HG03103 (cell line): Measurements from ENCODE around the gene IL11RA.

Experiments used
- ATAC-seq: cut with Tn5 transposase; IDR thresholded peaks from one replicate; pipeline ENCODE4 v1.9.1; 2021; ENCODE audit warnings: low read depth; ENCODE audit not compliant: unreplicated experiment

Gene IL11RA

DNA sequence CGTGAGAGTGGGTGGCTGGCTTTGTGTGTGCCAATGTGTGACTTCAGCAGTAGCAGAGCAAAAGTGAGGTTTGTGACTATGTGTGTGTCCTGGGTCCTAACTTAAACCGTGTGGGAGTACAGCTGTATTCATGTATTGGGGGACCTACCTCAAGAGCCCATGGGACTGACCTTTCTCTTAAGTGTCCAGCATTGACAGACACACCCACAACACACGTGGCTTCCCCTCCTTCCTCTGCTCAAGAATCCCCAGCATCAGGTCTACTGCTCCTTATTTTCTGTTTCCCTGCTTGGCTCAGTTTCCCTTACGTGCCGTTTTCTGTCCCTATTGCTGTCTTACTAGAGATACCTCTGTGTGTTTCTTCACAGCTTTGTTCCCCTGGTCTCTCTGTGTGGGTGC is 616 bp downstream of the IL11RA start:
- no peak for ATAC-seq

DNA sequence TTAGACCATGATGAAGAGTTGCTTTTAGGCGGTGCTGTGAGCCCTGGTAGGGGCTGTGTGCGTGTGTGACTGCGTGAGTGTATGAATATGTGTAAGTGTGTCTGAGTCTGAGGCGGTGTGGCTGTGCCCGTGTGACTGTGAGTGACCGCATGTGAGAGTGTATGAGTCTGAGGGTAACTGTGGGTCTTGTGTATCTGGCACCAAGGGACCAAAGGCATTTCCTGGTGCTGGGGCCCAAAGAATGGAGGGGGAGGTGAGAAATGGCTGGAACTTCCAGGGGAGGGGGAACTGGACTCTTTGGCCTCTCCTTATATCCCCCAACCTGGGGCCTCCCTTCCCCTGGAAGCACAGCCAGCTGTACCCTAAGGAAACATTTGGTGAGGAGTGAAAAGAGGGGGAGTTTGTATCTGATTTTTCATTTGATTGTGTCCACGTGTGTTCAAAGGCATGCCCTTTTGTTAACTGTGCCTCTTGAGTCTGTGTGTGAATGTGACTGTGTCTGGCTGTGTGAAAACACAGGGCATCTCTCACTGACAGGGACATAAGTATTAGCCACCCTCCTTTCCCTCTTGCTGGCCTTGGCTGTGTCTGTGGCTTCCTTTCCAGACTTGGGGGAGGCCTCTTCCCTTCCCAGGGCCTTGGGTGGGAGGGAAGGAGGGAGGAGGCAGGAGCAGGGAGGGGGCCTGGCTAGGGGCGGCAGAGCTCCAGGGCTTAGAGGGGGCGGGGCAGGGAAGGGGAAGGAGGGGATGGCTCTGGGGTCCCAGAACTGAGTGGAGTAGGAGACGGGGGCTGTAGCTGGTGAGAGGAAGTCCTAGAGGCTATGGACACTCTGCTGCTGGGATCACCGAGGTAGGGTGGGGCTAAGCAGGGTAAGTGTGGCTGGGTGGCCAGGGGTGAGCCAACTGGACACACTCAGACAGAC is 1.4 kb downstream of the IL11RA start:
- no peak for ATAC-seq

DNA sequence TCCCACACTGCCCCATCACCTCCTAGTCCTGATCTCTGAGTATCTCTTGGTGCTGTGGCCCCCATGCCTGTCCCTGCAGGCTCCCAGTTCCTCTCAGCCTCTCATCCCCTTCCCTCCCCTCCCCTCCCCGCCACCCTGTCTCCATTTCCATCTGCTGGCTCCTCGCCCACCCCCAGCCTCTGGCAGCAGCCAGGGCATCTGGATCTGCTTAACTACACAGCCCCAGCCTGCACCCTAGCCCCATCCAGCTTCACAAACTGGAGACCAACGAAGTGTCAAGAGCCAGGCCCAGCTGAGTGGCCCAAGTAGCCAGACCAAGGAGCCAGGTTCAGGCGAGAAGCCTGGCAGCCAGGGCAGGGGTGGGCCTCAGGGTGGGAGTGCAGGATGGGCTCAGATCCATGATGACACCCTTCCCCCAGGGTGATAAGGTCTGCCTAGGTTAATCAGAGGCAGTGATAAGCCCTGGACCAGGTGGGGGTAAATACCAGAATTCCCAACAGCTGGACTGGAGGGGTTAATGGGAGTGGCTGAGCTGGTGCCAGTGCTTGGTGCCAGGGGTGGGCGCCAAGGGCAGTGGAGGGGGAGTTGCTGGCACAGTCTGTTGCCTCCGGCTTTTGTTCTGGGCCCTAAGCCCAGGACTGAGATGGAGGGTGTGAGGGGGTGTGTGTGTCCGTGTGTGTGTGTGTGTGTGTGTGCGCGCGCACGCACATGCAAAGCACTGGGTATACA is 2.5 kb downstream of the IL11RA start:
- ATAC-seq, result no peak

DNA sequence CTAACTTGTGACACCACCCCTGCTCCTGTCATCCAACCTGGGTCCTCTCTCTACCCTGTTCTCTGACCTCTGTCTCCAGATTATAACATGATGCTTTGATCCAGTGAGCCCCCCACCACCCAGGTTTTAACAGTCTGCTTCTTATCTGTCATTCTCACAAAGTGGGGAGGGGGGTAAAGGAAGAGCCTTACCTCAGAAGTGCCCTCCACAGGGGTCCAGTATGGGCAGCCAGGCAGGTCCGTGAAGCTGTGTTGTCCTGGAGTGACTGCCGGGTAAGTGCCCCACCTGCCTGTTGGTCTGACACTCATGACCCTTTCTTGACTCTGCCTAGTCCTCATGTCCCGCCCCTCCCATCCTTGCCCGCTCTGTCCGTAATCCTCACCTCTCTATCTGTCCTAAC is 3.4 kb downstream of the IL11RA start:
- ATAC-seq, result no peak

DNA sequence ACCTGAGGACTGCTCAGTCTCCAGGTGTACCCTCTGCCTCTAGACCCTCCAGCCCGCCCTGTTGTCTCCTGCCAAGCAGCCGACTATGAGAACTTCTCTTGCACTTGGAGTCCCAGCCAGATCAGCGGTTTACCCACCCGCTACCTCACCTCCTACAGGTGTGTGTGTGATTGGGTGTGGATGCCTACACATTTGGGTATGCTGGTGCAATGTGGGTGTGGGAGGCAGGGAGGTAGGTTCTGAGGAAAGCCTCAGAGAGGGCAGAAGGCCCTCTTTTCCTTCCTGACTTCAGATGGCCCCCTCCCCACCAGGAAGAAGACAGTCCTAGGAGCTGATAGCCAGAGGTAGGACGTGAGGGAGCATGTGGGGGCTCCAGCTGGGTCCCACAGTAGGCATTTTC is 5.0 kb downstream of the IL11RA start:
- ATAC-seq, result no peak

DNA sequence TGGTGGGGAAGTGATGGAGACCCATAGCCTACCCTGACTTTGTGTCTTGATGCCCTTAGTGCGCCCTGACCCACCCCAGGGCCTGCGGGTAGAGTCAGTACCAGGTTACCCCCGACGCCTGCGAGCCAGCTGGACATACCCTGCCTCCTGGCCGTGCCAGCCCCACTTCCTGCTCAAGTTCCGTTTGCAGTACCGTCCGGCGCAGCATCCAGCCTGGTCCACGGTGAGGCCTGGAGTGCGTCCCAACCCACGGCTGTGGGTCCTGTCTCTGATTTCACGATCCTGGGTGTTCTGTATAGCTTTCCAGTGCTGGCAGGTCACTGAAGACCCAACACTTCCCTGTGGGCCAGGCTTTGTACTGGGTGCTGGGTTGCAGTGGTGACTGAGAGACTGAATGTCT is 6.5 kb downstream of the IL11RA start:
- ATAC-seq, result no peak

DNA sequence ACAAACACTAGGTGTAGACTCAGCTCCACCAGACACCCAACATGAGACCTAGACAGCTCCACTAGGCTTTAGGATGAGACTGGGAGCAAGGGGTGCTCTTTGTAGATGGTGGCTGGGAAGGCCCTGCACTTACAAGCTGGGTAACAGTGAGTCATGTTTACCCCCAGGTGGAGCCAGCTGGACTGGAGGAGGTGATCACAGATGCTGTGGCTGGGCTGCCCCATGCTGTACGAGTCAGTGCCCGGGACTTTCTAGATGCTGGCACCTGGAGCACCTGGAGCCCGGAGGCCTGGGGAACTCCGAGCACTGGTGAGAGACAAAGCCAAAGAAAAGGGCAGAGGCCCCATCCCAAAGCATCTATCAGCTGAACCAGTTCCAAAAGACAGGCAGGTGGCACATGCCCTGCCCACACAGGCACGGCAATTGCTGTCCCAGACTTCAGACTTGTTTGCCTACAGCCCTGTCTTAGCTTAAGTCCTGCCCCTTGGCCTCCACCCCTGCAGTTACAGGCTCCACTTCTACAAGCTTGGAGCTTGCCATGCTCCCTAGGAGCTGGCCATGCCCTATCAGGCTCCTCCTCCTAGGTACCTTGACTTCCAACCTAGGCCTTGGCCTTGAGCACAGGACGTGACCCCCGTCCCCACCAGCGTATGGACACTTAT is 7.7 kb downstream of the IL11RA start:
- no peak for ATAC-seq

DNA sequence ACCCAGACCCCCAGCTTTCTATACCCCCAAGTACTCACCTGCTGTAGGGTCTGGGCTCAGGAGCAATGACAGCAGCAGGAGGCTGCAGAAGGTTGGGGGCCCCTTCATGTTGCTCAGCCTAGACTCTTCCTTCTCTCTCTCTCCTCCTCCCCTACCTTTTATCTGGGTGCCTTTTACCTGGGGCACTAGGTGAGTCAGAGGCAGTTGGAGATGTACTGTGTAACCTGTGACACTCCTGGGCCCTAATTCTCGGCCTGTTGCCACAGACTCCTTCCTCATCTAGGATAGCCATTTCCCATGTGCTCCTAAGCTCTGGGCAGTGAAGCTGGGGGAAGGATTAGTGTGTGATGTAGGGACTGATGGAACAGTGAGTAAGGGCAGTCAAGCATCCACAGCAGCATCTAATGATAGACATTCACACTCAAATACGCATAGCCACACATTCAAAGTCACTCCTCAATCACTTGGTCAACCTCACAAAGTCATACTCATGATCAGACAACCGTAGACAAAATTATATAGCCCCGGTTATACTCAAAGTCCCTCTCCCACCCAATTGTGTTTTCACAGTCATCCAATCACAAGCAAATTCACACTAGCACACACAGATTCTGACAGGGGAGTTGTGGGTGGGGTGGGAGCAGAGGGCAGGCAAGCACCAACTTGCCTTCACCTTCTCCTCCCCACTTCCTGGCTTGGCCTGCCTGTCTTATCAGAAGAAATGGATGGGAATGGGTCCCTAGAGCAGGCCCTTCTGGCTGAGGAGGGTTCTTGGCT is 10.7 kb downstream of the IL11RA start, which contains the start of gene CCL27:
CCL27 (minus strand) TSS at position 132 of the 777 bp plus-strand sequence; CDS start at position 108, 24 bp downstream.
- no peak for ATAC-seq

DNA sequence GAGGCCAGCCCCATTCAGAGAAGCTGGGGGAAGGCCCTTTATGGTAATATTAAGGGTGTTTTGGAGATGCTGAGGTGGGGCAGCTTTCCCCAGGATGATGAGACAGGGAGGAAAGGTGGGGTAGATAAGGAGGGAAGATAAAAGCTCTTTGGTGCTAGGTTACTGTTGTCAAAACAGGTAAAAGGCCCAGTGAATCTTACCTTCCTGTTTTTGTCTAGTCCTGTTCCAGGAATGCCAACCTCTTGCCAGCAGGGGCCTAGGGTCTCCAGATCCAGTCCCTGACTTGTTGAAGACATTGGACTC is 11.3 kb downstream of the IL11RA start:
- no peak for ATAC-seq

DNA sequence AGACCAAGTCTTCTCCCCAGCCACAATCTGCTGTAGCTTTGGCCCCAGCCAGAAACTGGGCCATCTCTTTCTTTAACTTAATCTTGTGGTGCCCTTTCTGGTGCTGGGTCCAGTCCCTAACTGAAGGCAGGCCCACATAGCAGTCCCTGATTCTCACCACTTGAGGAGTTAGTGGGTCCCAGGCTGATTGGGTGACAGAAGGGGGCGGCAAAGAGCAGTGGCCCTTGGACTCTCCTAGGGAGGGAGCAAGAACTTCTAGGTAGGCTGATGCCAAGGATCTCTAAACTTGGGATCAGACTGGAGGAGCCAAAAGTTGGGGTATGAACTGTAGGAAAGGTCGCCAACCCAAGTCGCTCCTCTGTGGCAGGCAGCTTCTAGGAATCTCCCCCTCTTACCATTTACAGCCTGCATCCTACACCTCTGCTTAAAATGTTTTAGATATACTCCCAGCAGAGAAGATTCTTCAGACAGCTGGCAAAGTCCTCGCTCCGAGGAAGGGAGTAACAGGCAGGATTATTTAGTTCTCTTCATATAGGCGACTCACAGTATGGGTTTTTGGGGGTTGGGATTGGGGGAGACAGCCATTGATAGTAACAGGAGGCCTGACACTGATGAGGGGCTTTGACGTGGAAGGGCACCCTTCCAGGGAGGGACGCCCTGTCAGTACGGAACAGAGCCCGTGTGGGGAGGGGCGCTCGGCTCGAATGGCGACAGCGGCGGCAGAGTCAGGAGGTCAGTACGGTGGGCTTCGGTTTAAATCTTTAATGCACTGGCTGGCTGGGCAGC is 12.5 kb downstream of the IL11RA start:
- peak; percentile 55 for ATAC-seq

DNA sequence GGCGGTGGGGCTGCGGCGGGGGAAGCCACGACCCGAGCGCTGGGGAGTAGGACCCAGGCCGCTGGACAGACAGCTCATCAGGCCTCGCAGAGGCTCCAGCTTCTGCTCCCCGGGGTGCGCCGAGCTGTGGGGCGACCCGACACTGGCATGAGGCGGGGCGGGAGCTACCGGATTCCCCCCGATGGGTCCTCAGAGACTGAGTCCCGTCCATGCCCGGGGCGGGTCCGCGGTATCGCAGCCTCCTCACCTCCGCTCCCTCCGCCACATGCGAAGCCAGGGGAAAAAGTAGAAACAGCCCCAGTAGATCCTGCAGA is 13.0 kb downstream of the IL11RA start:
- ATAC-seq, result no peak

DNA sequence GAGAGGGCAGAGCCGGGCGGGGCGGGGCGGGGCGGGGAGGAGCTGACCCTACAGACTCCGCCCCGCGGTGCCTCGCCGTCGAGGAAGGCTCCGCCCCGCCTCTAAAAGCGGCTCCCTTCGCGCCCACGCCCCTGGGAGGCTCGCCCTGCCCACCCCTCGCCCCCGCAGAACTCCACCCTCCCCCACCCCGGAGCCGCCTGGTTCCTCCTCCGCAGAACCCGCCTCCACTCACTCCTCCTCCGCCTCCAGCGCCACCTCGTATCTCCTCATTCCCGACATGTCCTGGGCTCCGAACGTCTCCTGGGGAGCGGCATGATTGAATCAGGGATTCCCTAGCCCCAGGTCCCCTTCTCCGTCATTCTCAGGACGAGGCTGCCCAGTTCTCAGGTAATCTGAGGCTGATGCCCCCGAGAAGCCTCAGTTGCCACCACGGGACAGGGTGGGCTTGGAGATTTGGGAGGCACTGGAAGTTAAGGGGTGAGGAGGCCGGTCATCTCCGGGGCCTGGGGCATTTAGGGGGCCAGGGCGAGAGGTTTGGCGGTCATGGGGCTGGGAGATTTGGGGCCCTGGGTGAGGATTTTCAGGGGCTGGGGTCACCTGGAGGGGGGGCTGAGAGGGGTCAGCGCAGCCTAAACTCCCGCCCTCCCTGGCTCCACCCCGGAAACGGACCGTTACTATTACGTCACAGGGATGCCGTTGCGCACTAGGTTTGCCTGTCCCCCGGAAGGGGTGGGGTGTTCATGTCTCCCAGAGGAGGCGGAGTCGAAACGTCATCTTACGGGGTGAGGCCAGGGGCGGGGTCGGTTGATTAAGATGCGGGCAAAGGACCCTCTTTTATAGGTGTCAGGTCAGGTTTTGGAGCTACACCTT is 13.6 kb downstream of the IL11RA start:
- ATAC-seq, result peak; percentile 56

DNA sequence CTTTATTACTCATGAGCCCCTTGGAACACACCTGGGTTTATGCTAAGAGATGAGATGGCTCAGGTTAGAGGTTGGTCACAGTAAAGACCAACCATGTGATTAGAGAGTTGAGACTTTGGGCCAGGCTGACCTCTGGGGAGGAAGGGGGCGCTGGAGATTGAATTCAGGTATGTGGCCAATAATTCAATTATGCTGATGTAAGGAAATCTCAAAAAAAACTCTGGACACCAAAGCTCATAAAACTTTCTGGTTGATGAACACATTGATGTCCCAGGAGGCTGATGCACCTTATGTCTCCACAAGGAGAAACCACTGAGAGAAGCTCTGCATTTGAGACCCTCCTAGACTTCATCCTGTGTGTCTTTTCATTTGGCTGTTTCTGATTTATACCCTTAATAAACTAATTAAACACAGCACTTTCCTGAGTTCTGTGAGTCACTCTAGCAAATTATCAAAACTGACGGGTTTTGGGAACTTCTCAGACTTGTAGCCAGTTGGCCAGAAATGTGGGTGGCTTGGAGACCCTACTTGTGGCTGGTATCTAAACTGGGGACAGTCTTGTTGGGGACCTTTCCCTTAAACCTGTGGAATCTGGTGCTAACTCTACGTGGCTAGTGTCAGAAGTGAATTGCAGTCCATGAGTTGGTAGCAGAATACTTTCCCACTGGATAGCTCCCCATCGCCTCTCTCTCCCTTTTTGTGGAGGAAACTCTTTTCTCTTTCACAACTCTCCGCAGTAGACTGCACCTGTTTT is 18.0 kb downstream of the IL11RA start:
- ATAC-seq, result no peak

DNA sequence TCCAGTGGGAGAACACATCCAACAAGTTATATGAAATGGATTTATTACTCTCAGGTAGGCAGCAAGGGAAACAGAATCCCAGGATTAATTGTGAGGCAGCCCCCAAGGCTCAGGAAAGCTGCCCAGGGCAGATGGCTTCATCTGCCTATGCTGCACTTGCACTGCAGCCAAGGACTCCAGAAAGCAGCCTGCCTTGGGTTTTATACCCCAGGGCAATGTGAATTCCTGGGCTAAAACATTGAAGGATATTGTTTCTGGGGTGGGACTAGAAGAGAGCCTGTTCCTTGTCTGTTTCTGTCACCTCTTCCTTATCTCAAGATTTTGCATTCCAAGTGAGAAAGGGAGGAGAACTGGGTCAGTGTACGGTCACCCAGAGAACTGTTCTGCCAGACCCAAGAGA is 19.3 kb downstream of the IL11RA start:
- ATAC-seq, result no peak

DNA sequence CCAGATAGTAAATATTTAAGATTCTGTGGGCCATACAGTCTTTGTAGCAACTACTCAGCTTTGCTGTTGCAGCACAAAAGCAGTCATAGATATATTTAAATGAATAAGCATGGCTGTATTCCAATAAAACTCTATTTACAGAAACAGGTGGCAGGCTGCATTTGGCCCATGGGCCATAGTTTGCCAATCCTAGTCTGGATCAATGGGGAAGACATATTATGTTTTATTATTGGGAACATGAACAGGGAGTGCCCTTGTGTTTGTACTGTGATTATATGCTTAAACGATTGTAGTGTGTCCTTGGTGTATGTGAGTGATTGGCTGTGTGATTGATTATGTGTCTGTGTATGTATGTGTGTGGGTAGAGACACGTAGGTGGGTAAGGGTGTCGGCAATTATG is 22.5 kb downstream of the IL11RA start:
- ATAC-seq, result no peak

DNA sequence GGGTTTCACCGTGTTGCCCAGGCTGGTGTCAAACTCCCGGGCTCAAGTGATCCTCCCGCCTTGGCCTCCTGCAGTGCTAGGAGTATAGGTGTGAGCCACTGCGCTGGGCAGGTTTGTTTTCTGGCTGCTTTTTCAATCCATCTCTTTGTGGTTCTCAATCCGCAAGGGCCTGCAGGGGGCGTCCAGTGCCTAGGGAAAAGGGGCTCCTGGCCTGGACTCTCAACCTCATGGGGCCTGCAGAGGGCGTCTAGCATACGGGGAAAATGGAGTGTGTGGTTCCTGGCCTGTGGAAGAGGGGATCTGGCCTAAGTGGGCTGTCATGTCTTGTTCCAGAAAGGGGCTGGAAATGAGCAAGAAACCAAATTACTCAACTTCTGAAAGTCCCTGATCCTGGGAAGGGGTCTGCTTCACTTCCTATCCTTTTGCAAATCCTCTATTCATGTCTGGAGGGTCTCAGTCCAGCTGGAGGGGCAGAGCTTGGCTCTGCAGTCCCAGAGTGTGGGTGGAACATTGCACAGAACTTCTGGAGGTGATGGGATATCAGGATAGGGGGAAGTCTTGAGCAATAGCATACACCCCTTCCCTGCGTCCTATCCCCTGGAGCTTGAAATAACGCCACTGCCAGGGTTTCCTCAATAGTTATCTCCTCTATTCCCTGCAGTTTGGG is 23.2 kb downstream of the IL11RA start:
- ATAC-seq, result peak; percentile 52

DNA sequence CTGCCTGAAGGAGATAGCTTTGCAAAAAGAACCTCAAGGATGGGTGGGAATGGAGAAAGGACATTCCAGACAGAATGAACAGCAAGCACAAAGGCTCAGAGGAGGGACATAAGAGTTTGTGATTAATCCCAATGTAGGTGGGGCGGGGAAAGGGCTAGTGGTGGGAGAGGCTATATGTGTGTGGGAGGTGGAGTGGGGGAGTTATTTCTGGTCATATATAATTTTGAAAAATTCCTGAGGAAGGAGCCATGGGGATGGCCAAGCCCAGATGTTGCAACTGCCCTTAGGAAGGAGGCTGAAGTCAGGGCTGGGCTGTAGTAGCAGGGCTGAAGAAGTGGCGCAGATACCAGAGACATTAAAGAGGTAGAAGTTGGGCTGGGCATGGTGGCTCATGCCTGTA is 23.9 kb downstream of the IL11RA start:
- ATAC-seq, result no peak

DNA sequence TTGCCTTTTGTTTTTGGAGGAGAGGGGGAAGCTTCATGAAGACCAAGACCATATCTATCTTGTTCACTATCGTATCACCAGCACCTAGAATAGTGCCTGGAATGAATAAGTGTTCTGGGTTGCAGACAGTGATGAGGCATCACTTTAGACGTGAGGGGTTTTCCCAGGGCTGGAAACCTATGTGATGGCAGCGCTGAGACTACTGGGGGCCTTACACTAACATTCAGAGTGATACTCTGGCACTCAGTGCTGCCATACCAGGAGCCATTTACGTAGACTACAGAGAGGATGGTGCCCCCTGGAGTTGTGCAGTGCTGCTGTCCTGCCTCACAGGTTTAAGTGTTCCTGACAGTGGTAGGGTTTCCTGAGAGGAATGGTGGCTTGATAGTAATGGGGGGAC is 32.2 kb downstream of the IL11RA start:
- no peak for ATAC-seq
